Keratinocyte (primary cell): Measurements from ENCODE around the gene ISX. TPM values are rescaled to one million over a fixed set of nuclear protein-coding genes. Genes with fewer than 3 reads are reported as not detected.

Experiments
- DNase-seq: peaks from one replicate; pipeline ENCODE4 v3.0.0-alpha.2; 2011; ENCODE audit warnings: low read depth, missing footprints, low spot score
- FAIRE-seq: peaks from 2 replicates; lab custom pipeline; 2011; peaks lifted over from hg19 to GRCh38; lab: Jason Lieb, UNC
- H2AFZ ChIP-seq: 2 replicates; pipeline ENCODE4 v1.6.0; 2012; ENCODE audit warnings: low read length, control low read depth, inconsistent platforms; ENCODE audit not compliant: control insufficient read depth
- H3K27ac ChIP-seq: 2 replicates; pipeline ENCODE4 v1.5.1; 2011; ENCODE audit warnings: low read length; ENCODE audit not compliant: control insufficient read depth, insufficient read depth
- H3K27me3 ChIP-seq: 3 replicates; pipeline ENCODE4 v1.6.0; 2011; ENCODE audit warnings: low read length; ENCODE audit not compliant: control insufficient read depth, insufficient read depth; ENCODE audit errors: extremely low read depth
- H3K36me3 ChIP-seq, 2 experiments: 2 replicates in 1 of 2; 3 replicates in 1 of 2; pipeline ENCODE4 v1.5.1; 2011; ENCODE audit warnings: low read length in 2 of 2, mild to moderate bottlenecking in 1 of 2; ENCODE audit not compliant: control insufficient read depth in 2 of 2, insufficient read depth in 2 of 2; ENCODE audit errors: extremely low read depth in 1 of 2
- H3K4me1 ChIP-seq: 3 replicates; pipeline ENCODE4 v1.5.1; 2011; ENCODE audit warnings: low read length; ENCODE audit not compliant: control insufficient read depth, insufficient read depth; ENCODE audit errors: extremely low read depth
- H3K4me2 ChIP-seq: 3 replicates; pipeline ENCODE4 v1.6.0; 2011; ENCODE audit warnings: low read depth, low read length; ENCODE audit not compliant: control insufficient read depth, insufficient read depth; ENCODE audit errors: extremely low read depth
- H3K4me3 ChIP-seq, 3 experiments: fragments of 200-600 bp in 1 of 3; sonication (generic) in 1 of 3; 2 replicates in 2 of 3; 3 replicates in 1 of 3; pipeline ENCODE4 v1.5.1; 2011 to 2016; ENCODE audit warnings: low read length in 3 of 3, mild to moderate bottlenecking in 3 of 3, control low read depth in 2 of 3, inconsistent platforms in 1 of 3, low read depth in 1 of 3, mixed read lengths in 1 of 3, mixed run types in 1 of 3, moderate library complexity in 1 of 3; ENCODE audit not compliant: control insufficient read depth in 2 of 3, insufficient read depth in 2 of 3; ENCODE audit errors: extremely low read depth in 1 of 3
- H3K79me2 ChIP-seq: 2 replicates; pipeline ENCODE4 v1.6.0; 2012; ENCODE audit warnings: low read length; ENCODE audit not compliant: control insufficient read depth, insufficient read depth
- H3K9ac ChIP-seq: 3 replicates; pipeline ENCODE4 v1.6.0; 2011; ENCODE audit warnings: low read length; ENCODE audit not compliant: control insufficient read depth, insufficient read depth; ENCODE audit errors: extremely low read depth
- H3K9me1 ChIP-seq: 3 replicates; pipeline ENCODE4 v1.6.0; 2011; ENCODE audit warnings: low read length; ENCODE audit not compliant: control insufficient read depth, insufficient read depth; ENCODE audit errors: extremely low read depth
- H3K9me3 ChIP-seq: 2 replicates; pipeline ENCODE4 v1.5.1; 2012; ENCODE audit warnings: low read depth, low read length; ENCODE audit not compliant: control insufficient read depth
- H4K20me1 ChIP-seq: 3 replicates; pipeline ENCODE4 v1.6.0; 2011; ENCODE audit warnings: low read length; ENCODE audit not compliant: control insufficient read depth, insufficient read depth; ENCODE audit errors: extremely low read depth
- EZH2 ChIP-seq: IDR thresholded peaks from one replicate; pipeline ENCODE4 v1.6.1; 2012; ENCODE audit warnings: inconsistent platforms, mild to moderate bottlenecking, low read length, moderate library complexity
- dilution Hi-C: fragments of 300-500 bp; cut with MboI; formaldehyde crosslinking; loops from one replicate; pipeline ENCODE4 v1.7.0; 2020; ENCODE audit warnings: low sequenced_read_pairs; ENCODE audit not compliant: extremely low pct_ligation_motif_present
- polyA plus RNA-seq, 5 experiments: library from polyadenylated mRNA; depleted of rRNA in 3 of 5; stranded (reverse) in 3 of 5; stranded (forward) in 1 of 5; unstranded in 1 of 5; fragments of >200 nt; gene quantifications; 1 replicate in 1 of 5; 2 replicates in 3 of 5; 3 replicates in 1 of 5; pipeline versions ENCODE4 v1.2.1 to v1.2.3, GENCODE V29; 2011 to 2012; ENCODE audit warnings: missing spikeins in 2 of 5, low read depth in 1 of 5, low replicate concordance in 1 of 5
- TF ChIP-seq, protein P1 (sequence below), 3 experiments: IDR thresholded peaks in 1 of 3; conservative IDR thresholded peaks in 1 of 3; optimal IDR thresholded peaks in 1 of 3; 2 replicates in 2 of 3; 3 replicates in 1 of 3; pipeline versions ENCODE3 to v1.5.1; 2011; ENCODE audit warnings: low read length in 3 of 3, mild to moderate bottlenecking in 3 of 3, moderate library complexity in 2 of 3, control low read depth in 1 of 3, inconsistent platforms in 1 of 3; ENCODE audit not compliant: insufficient read depth in 2 of 3; ENCODE audit errors: extremely low read depth in 1 of 3

ISX gene
- polyA plus RNA-seq, 1 donor (not counting 4 experiments of a cell fraction or from before 2014, with no cell fraction given): not detected

DNA sequence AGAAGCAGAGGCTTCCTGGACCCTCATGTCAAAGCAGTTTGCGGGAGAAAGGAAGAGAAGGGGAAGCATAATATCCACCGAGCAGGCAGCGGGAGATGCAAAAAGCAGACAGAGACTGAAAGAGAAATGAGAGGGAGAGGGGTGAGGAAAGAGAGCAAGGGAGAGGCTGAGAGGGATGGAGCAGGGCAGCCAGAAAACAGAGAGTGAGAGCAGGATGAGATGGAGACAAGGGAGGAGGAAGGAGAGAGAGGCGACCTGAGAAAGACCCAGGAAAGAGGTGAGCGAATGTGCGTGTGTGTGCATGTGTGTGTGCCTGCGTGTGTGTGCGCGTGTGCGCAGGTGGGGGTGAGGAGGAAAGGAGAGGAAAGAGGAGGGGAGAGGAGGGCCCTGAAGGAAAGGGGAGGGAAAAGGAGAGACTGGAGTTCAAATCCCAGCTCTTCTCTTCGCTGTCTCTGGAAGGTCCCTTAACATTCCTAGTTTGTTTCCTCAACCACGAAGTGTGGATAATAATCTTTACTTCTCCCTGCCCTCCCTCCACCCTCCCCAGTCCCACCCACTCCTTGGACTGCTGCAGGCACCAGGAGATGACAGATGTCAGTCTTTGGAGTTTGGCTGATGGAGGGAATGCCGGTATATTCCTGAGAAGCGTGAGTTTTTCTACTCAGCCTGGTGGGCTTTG, 67.9 kb downstream of the ISX start:
- Histone ChIP-seq H3K9ac (no peak overlapping the region), H3K4me2 (no peak overlapping the region), H3K4me1 (no peaks in the 10 kb centered on the region), H3K9me1 (no peaks in the 10 kb centered on the region), H3K9me3 (no peaks in the 10 kb centered on the region), H3K79me2 (no peaks in the 10 kb centered on the region), H2AFZ (no peak overlapping the region), H4K20me1 (no peaks in the 10 kb centered on the region), H3K4me3 (no peak overlapping the region), H3K27me3 (peaks cover 11% of the 10 kb centered on the region), H3K27ac (no peak overlapping the region), H3K36me3 (no peaks in the 10 kb centered on the region)
- DNase-seq: no peak
- dilution Hi-C loops: no loop called here
- TF ChIP-seq, protein P1, sequence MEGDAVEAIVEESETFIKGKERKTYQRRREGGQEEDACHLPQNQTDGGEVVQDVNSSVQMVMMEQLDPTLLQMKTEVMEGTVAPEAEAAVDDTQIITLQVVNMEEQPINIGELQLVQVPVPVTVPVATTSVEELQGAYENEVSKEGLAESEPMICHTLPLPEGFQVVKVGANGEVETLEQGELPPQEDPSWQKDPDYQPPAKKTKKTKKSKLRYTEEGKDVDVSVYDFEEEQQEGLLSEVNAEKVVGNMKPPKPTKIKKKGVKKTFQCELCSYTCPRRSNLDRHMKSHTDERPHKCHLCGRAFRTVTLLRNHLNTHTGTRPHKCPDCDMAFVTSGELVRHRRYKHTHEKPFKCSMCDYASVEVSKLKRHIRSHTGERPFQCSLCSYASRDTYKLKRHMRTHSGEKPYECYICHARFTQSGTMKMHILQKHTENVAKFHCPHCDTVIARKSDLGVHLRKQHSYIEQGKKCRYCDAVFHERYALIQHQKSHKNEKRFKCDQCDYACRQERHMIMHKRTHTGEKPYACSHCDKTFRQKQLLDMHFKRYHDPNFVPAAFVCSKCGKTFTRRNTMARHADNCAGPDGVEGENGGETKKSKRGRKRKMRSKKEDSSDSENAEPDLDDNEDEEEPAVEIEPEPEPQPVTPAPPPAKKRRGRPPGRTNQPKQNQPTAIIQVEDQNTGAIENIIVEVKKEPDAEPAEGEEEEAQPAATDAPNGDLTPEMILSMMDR (optimal IDR thresholded peaks at IDR 0.05 in 1 of 3, IDR thresholded peaks at IDR 0.05 in 1 of 3, conservative IDR thresholded peaks at IDR 0.05 in 1 of 3; ENCODE audit: extremely low read depth in 1 of 3, insufficient read depth in 2 of 3, low read length in 3 of 3): no peak
- TF ChIP-seq EZH2: no peak
- no peak for FAIRE-seq

DNA sequence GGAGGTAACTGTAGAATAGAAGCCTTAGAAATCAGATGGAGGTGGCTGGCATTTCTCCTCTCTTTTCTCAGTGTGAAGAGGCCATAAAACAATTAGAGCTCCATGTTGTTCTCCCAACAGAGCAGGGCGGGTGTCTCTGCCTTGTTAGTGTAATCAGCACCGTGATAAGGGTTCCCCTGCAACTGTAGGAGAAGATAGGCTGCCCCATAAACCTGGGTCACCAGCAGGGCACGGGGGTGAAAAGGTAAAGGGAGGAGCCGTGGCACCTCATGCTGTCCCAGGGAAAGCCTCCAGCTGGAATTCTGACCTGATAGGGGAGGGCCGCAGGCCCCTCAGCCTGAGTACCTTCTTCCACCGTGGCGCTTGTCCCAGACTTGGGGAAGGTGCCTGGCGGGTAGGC, 68.7 kb downstream of the ISX start:
- H3K4me1 ChIP-seq: no peaks in the 10 kb centered on the region
- TF ChIP-seq, protein P1 (optimal IDR thresholded peaks at IDR 0.05 in 1 of 3, IDR thresholded peaks at IDR 0.05 in 1 of 3, conservative IDR thresholded peaks at IDR 0.05 in 1 of 3; ENCODE audit: extremely low read depth in 1 of 3, insufficient read depth in 2 of 3, low read length in 3 of 3): no peak
- TF ChIP-seq EZH2: no peak
- dilution Hi-C loops: no loop called here
- FAIRE-seq (no peak), DNase-seq (no peak)
- no peaks in the 10 kb centered on the region for H4K20me1 ChIP-seq
- H3K9ac ChIP-seq: no peak overlapping the region
- no peak overlapping the region for H3K4me2 ChIP-seq
- H2AFZ ChIP-seq: no peak overlapping the region
- H3K27me3 ChIP-seq: peaks cover 11% of the 10 kb centered on the region
- H3K27ac ChIP-seq: no peak overlapping the region
- H3K36me3 ChIP-seq: no peaks in the 10 kb centered on the region
- H3K4me3 ChIP-seq: no peak overlapping the region
- no peaks in the 10 kb centered on the region for H3K9me3 ChIP-seq
- H3K9me1 ChIP-seq: no peaks in the 10 kb centered on the region
- no peaks in the 10 kb centered on the region for H3K79me2 ChIP-seq
